Measurements from ENCODE around the gene VSIR.

The VSIR gene

DNA sequence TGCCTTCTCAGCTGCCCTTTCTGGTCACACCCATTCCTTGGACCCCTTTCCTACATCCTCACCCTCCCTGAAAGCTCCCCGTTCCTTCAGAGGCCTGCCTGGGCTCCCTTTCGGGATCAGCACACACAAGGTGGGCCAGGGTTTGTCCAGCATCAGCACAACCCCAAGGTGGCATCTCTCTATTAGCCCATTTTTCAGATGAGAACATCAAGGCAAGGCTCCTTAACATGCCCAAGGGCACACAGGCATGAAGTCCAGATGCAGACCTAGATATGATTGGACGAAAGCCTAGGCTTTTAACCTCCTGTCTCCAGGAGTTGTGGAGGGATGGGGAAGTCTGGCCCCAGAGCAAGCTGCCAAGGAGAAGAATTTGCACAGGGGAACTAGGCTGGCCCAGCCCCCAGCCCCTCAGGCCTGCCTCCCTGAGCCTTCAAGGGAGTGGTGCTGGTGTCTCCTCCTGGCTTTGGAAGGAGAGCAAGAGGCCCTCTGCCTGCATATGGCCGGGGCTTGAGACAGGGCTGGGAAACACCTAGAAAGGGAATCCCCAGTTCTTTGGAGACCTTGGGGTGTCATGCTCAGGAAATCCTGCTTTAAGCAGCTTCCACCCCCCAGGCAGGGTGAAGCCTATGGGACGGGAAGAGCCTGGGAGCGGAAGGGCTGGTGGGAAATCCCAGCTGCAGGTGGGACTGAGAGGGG, 9.0 kb upstream of the VSIR start:
- DNase-seq (ENCODE audit: low read depth, low spot score): no peak

- no peak for DNase-seq (ENCODE audit: low read depth, low spot score)
Observed at GRCh38 chr10:71780719-71781118, 7.4 kb upstream of the VSIR start.

DNA sequence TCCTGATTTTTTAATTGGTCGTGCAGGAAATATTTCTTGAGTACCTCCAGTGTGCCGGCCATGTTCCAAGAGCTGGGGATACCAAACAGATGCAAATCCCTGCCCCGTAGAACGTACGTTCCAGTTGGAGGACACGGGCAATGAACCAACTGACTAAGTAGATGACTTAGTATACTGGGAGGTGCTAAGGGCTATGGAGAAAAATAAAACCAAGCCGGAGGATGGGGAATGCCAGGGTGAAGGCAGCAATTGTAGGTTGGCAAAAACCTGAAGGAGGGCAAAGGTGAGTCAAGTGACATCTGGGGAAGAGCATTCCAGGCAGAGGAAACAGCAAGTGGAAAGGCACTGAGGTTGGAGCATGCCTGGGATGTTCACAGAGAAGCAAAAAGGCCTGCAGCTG, 6.8 kb upstream of the VSIR start:
- DNase-seq (ENCODE audit: low read depth, low spot score): no peak

DNA sequence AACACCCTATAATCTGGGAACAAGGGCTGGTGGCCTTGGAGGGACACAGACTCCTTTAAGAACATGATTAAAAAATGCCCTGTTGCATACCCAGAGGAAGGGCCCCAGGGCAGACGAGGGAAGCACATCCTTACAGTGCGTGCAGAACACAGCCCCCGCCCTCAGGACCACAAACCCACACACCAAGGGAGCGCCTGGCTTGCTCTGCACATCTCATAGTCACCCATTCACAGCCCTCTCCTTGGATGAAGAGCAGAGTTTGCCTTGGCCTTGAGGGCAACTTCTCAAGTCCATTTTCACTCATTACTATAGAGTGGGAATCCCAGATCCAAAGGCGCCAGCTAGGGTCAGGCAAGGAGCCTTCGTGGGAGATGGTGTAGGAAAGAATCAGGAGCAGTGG, 6.3 kb upstream of the VSIR start:
- DNase-seq (ENCODE audit: low read depth, low spot score): no peak

- no peak for DNase-seq (ENCODE audit: low read depth, low spot score)
Observed at GRCh38 chr10:71778071-71778825, 4.9 kb upstream of the VSIR start.

DNA sequence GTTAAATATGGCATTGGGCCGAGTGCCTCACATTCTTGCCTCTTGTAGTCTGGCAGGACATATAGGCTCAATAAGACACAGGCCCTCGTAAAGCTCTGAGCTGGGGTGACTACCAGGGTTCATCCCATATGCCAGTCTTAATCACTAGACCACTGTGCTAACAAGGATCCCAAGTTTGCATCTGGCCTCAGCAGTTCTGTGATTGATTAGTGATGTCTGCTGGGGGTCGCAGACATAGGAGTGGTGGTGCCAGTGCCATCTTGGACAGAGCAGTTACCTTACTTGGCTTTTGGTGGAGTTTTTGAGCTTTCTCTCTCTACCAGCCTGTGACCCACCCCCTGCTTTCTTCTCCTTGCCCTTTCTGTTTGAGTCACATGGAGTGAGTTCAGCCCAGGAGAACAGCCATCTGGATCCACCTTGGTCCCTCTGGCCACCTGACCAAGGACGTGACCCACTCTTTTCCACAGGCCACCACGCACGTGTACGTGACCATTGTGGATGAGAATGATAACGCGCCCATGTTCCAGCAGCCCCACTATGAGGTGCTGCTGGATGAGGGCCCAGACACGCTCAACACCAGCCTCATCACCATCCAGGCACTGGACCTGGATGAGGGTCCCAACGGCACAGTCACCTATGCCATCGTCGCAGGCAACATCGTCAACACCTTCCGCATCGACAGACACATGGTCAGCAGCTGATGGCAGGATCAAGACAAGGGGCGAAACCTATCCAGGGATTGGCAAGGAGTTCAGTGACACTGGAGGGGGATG, 4.1 kb upstream of the VSIR start:
- DNase-seq (ENCODE audit: low read depth, low spot score): no peak

DNA sequence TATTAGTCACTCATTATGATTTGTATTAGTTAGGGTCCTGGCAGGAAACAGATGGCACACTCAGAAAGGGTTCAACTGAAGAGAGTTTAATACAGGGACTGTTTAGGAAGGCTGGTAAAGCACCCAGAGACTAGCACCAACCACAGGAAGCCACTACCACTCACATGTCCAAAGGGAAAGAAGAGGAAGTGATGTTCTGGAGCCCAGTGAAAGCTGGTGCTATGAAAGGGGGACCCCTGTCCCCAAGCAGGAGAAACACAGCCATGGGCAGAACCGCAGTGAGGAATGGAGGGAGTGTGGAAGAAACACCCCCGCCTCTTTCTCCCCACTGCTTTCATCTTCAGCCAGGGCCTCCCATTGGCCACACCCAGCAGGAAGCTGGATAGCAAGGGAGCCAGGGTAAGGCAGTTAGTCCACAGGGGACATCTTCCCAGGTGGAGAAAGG, 3.2 kb upstream of the VSIR start:
- no peak for DNase-seq (ENCODE audit: low read depth, low spot score)

GRCh38 chr10:71774916-71775702, 1.8 kb upstream of the VSIR start:
- DNase-seq (ENCODE audit: low read depth, low spot score): no peak

- no peak for DNase-seq (ENCODE audit: low read depth, low spot score)
Observed at GRCh38 chr10:71772832-71773220, 494 bp downstream of the VSIR start.

GRCh38 chr10:71771821-71772617, 1.3 kb downstream of the VSIR start:
- DNase-seq (ENCODE audit: low read depth, low spot score): no peak

DNA sequence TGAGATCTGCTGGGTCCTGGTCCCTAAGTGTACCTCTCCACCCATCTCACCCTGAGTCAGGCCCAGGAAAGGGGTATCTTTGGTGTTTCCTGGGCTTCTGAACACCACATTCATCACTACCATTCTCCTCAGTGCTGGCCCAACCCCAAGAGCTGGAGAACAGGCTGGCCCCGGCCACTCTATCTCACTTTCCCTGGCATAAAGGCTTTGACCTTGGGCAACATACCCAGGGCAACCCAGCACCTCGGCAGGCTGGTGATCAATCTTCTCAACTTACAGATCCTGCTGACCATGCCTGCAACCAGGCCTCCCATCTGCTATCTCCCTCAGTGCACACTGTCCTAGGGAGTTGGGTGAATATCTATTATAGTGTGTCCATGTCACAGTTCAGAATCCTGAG, 2.1 kb downstream of the VSIR start:
- no peak for DNase-seq (ENCODE audit: low read depth, low spot score)

DNA sequence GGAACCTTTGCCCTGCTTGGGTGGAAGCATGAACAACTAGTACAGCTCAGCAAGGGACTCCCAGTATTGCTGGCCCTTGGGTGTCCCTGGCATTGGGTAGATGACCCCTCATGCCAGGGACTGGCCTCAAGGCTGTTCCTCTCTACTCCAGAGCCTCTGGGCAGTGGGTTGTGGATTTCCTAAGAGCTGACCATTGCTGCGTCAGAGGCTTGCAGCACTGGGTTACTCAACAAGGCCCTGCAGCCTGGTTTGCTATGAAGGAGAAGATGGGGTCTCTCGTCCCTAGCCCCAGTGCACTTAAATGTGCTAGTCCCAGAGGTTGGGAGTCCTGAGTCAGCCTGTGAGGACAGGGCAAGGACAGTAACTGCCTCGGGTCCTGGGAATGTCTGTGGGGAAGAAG, 2.5 kb downstream of the VSIR start:
- DNase-seq (ENCODE audit: low read depth, low spot score): no peak

DNA sequence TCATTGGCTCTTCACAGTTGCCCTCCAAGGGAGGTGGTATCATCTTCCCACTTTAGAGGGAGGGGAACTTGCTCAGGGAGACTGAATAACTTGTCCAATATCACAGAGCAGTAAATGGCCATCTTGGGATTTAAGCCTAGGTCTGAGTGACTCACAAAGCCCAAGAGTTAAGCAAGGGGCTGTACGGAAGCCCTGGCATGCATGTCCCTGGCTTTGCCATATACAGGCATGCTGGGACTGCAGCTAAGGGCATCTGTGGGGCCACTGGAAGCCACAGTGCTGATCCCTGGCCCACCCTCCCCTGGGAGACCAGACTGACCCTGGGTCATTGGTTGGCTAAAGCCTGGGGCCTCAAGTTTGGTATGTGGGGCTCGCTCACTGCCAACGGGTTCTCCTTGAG, 3.1 kb downstream of the VSIR start:
- no peak for DNase-seq (ENCODE audit: low read depth, low spot score)

DNA sequence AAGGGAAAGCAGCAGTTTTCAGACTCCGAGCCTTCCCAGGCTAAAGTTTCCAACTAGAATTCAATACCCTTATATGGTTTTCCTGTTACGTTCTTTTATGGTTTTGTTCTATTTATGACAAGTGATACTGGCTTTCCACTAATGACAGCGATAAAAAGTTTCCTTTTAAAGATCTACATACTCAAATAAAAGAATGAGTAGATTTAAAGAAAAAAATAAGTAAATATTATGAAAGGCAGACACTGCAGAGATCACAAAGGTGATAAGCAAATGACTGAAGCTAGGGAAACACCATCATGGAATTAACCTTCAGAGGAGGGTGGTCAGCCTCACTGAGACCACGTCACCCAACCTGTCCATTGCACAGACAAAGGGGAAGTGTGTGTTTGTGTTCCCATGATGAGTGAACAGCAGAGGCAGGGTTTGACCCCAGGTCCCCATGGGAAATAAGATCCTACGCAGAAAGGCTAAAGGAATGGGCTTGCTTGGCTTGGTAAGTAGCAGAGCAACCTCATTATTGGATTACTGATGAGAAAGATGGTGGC, 4.0 kb downstream of the VSIR start:
- no peak for DNase-seq (ENCODE audit: low read depth, low spot score)

DNA sequence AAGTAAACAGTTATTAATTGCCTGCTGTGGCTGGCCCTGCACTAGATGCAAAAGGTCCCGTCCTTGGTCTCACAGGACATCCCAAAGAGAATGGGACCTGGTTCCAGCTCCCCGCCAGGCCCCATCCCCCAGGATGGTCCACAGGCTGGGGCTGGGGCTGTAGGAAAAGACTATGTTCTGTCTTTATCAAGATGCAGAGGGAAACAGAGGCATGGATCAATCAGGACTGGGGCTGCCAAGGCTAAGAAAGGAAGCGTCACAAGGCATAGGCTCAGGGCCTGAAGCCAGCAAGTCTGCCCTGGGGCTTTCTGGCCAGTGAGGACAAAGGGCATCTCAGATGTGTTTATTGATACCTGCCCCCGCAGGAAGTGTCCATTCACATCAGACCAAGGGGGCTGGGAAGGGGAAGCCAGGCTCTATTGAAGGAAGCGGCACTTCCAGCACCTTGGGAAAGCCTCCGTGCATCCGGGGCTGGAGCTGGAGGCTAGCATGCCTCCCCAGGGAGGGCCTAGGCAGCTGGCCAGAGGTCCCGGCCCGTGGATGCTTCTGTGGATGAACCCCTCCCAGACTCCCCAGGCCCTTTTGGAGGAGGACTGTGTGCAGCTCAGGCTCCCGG, 5.8 kb downstream of the VSIR start:
- no peak for DNase-seq (ENCODE audit: low read depth, low spot score)

- no peak for DNase-seq (ENCODE audit: low read depth, low spot score)
Observed at GRCh38 chr10:71766717-71767419, 6.5 kb downstream of the VSIR start.

GRCh38 chr10:71765906-71766716, 7.2 kb downstream of the VSIR start:
- no peak for DNase-seq (ENCODE audit: low read depth, low spot score)

GRCh38 chr10:71765176-71765904, 8.0 kb downstream of the VSIR start:
- DNase-seq (ENCODE audit: low read depth, low spot score): no peak

Data from smooth muscle cell of the brain vasculature (primary cell).